ENCODE results near the gene XKR8. TPM values are rescaled to one million over a fixed set of nuclear protein-coding genes. Genes with fewer than 3 reads are reported as not detected.

The XKR8 gene
- polyA plus RNA-seq (2013, experiment 1 of 2; ENCODE audit: insufficient read length): 5.7 TPM
- polyA plus RNA-seq (2013, experiment 2 of 2; ENCODE audit: insufficient read length): 6.5 TPM

- peak; percentile 78 for DNase-seq
Observed at GRCh38 chr1:27959792-27960603, at the start of gene XKR8. TSS of gene XKR8 (plus strand) at chr1:27959973. CDS start at chr1:27960070, 97 bp downstream.

- DNase-seq: no peak
Observed at GRCh38 chr1:27912429-27912828, 47.3 kb upstream of the XKR8 start.

- no peak for DNase-seq
Observed at GRCh38 chr1:27915082-27915575, 44.6 kb upstream of the XKR8 start.

GRCh38 chr1:27922272-27922671 is 37.5 kb upstream of the XKR8 start:
- no peak for DNase-seq

GRCh38 chr1:27928216-27928954 is 31.4 kb upstream of the XKR8 start:
- no peak for DNase-seq

GRCh38 chr1:27931184-27931583 is 28.6 kb upstream of the XKR8 start:
- DNase-seq: no peak

- DNase-seq: no peak
Observed at GRCh38 chr1:27931759-27932158, 28.0 kb upstream of the XKR8 start.

- DNase-seq: no peak
Observed at GRCh38 chr1:27934818-27935549, 24.8 kb upstream of the XKR8 start, which contains the start of gene SMPDL3B. TSS of gene SMPDL3B (plus strand) at chr1:27935000. CDS start at chr1:27935184, 184 bp downstream.

- DNase-seq: no peak
Observed at GRCh38 chr1:27935721-27936120, 24.1 kb upstream of the XKR8 start.

GRCh38 chr1:27936370-27936769 is 23.4 kb upstream of the XKR8 start:
- DNase-seq: no peak

- no peak for DNase-seq
Observed at GRCh38 chr1:27937524-27937836, 22.3 kb upstream of the XKR8 start.

GRCh38 chr1:27938488-27938887 is 21.3 kb upstream of the XKR8 start:
- DNase-seq: no peak

- peak; percentile 17 for DNase-seq
Observed at GRCh38 chr1:27940297-27940696, 19.5 kb upstream of the XKR8 start.

GRCh38 chr1:27940870-27941560 is 18.8 kb upstream of the XKR8 start:
- DNase-seq: no peak

- DNase-seq: no peak
Observed at GRCh38 chr1:27941671-27942540, 17.9 kb upstream of the XKR8 start.

GRCh38 chr1:27945020-27945419 is 14.8 kb upstream of the XKR8 start:
- no peak for DNase-seq

- DNase-seq: no peak
Observed at GRCh38 chr1:27949027-27949426, 10.7 kb upstream of the XKR8 start.

GRCh38 chr1:27951396-27951795 is 8.4 kb upstream of the XKR8 start:
- no peak for DNase-seq

- DNase-seq: no peak
Observed at GRCh38 chr1:27952147-27952546, 7.6 kb upstream of the XKR8 start.

- no peak for DNase-seq
Observed at GRCh38 chr1:27954186-27954585, 5.6 kb upstream of the XKR8 start.

GRCh38 chr1:27955076-27955475 is 4.7 kb upstream of the XKR8 start:
- DNase-seq: no peak

All from fibroblast of skin of abdomen (primary cell).